ENCODE measurements around the gene RS1.

The RS1 gene

GRCh38 chrX:18668071-18668835 lies 3.7 kb downstream of the RS1 start:
- DNase-seq: no peak

- no peak for DNase-seq
Measured at GRCh38 chrX:18666614-18667013, 5.3 kb downstream of the RS1 start.

- DNase-seq: no peak
Measured at GRCh38 chrX:18664947-18665346, 7.0 kb downstream of the RS1 start.

- DNase-seq: no peak
Measured at GRCh38 chrX:18661273-18661672, 10.6 kb downstream of the RS1 start.

GRCh38 chrX:18654875-18655836 lies 16.8 kb downstream of the RS1 start:
- no peak for DNase-seq

- DNase-seq: no peak
Measured at GRCh38 chrX:18652636-18653035, 19.3 kb downstream of the RS1 start.

GRCh38 chrX:18650662-18651061 lies 21.2 kb downstream of the RS1 start:
- no peak for DNase-seq

- DNase-seq: no peak
Measured at GRCh38 chrX:18649498-18649951, 22.4 kb downstream of the RS1 start.

- DNase-seq: no peak
Measured at GRCh38 chrX:18647621-18648020, 24.3 kb downstream of the RS1 start.

GRCh38 chrX:18643853-18644252 lies 28.1 kb downstream of the RS1 start:
- DNase-seq: no peak

- no peak for DNase-seq
Measured at GRCh38 chrX:18643243-18643642, 28.7 kb downstream of the RS1 start.

- DNase-seq: no peak
Measured at GRCh38 chrX:18640686-18641085, 31.2 kb downstream of the RS1 start.

GRCh38 chrX:18639280-18639679 lies 32.6 kb downstream of the RS1 start:
- no peak for DNase-seq

- no peak for DNase-seq
Measured at GRCh38 chrX:18638398-18638797, 33.5 kb downstream of the RS1 start.

GRCh38 chrX:18630934-18631333 lies 41.0 kb downstream of the RS1 start:
- no peak for DNase-seq

- no peak for DNase-seq
Measured at GRCh38 chrX:18624599-18624998, 47.3 kb downstream of the RS1 start.

GRCh38 chrX:18620349-18620748 lies 51.6 kb downstream of the RS1 start:
- no peak for DNase-seq

GRCh38 chrX:18619288-18619687 lies 52.6 kb downstream of the RS1 start:
- DNase-seq: no peak

- DNase-seq: no peak
Measured at GRCh38 chrX:18617407-18617750, 54.5 kb downstream of the RS1 start.

- DNase-seq: no peak
Measured at GRCh38 chrX:18616688-18617406, 55.1 kb downstream of the RS1 start.

- no peak for DNase-seq
Measured at GRCh38 chrX:18613930-18614639, 57.8 kb downstream of the RS1 start.

GRCh38 chrX:18607966-18608365 lies 63.9 kb downstream of the RS1 start:
- no peak for DNase-seq

GRCh38 chrX:18598413-18598812 lies 73.5 kb downstream of the RS1 start:
- DNase-seq: no peak
